Mesodermal cell (in vitro differentiated cells): ENCODE results near the gene ST6GALNAC1. TPM values are rescaled to one million over a fixed set of nuclear protein-coding genes. Genes with fewer than 3 reads are reported as not detected.

Experiments
- H3K27ac ChIP-seq: 2 replicates; pipeline ENCODE4 v1.7.0; 2013; ENCODE audit warnings: mild to moderate bottlenecking, low read depth, low read length, moderate library complexity; ENCODE audit not compliant: severe bottlenecking
- H3K36me3 ChIP-seq: 2 replicates; pipeline ENCODE4 v1.7.1; 2013; ENCODE audit warnings: mild to moderate bottlenecking, low read length, moderate library complexity; ENCODE audit not compliant: control insufficient read depth, insufficient read depth
- H3K4me1 ChIP-seq: one replicate; pipeline ENCODE4 v1.7.1; 2013; ENCODE audit warnings: mild to moderate bottlenecking, low read length; ENCODE audit not compliant: insufficient read depth, control insufficient read depth, poor library complexity, severe bottlenecking
- H3K4me3 ChIP-seq: 2 replicates; pipeline ENCODE4 v1.7.0; 2013; ENCODE audit warnings: low read length, control low read depth, mild to moderate bottlenecking; ENCODE audit not compliant: insufficient read depth, poor library complexity, severe bottlenecking; ENCODE audit errors: extremely low read depth
- H3K9me3 ChIP-seq: 2 replicates; pipeline ENCODE4 v1.7.1; 2013; ENCODE audit warnings: mild to moderate bottlenecking, low read length, moderate library complexity; ENCODE audit not compliant: control insufficient read depth
- WGBS, 2 experiments: methylation state at CpG; one replicate each; pipeline ENCODE4 v1.1.5; 2013; ENCODE audit warnings: missing lambda C conversion rate in 2 of 2; ENCODE audit not compliant: insufficient coverage in 2 of 2; 5-methylcytosine and 5-hydroxymethylcytosine counted together
- polyA plus RNA-seq, 2 experiments: library from polyadenylated mRNA; stranded (reverse); fragments of 50-300 nt; gene quantifications; one replicate each; pipeline ENCODE4 v1.2.3, GENCODE V29; 2013

Gene ST6GALNAC1, protein sequence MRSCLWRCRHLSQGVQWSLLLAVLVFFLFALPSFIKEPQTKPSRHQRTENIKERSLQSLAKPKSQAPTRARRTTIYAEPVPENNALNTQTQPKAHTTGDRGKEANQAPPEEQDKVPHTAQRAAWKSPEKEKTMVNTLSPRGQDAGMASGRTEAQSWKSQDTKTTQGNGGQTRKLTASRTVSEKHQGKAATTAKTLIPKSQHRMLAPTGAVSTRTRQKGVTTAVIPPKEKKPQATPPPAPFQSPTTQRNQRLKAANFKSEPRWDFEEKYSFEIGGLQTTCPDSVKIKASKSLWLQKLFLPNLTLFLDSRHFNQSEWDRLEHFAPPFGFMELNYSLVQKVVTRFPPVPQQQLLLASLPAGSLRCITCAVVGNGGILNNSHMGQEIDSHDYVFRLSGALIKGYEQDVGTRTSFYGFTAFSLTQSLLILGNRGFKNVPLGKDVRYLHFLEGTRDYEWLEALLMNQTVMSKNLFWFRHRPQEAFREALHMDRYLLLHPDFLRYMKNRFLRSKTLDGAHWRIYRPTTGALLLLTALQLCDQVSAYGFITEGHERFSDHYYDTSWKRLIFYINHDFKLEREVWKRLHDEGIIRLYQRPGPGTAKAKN
- polyA plus RNA-seq (2013, experiment 1 of 2) = 0.15 TPM
- polyA plus RNA-seq (2013, experiment 2 of 2) = not detected

DNA sequence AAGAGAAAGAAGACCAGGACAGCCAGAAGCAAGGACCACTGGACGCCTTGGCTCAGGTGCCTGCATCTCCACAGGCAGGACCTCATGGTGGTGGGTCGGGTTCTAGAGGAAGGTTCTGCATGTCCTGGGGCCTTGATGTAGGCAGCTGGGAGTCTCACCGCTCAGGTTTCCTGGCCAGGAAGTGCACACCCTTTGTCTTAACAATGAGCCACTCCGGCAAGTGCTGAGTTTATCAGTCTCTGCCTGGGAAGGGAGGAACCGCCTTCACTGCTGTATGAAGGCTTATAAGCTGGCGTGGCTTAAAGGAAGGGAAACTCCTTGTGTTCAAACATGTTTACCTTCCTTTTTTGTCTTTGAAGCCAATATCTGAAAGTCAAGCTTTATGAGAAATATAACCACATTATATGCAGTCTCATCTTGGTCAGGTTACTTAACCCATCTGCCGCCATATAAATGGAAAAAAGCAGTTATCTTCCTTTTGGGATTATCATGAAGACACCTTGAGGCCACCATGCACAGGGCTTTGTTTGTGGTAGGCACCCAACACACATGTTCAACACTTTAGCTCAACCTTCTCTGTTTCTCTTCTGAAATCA is at the start of gene ST6GALNAC1:
ST6GALNAC1 (minus strand) TSS at position 205 of the 596 bp plus-strand sequence; CDS start at position 86, 119 bp downstream.
- Histone ChIP-seq H3K4me3 (no peak within 1 kb of the TSS), H3K4me1 (peaks cover 2% of the 10 kb centered on the region), H3K9me3 (no peaks in the 10 kb centered on the region), H3K27ac (no peak within 1 kb of the TSS), H3K36me3 (no peaks in the 10 kb centered on the region)
- 91 to 94% methylated on average over 6 to 7 of the region's 7 CpGs for whole genome bisulfite sequencing, 2 experiments

DNA sequence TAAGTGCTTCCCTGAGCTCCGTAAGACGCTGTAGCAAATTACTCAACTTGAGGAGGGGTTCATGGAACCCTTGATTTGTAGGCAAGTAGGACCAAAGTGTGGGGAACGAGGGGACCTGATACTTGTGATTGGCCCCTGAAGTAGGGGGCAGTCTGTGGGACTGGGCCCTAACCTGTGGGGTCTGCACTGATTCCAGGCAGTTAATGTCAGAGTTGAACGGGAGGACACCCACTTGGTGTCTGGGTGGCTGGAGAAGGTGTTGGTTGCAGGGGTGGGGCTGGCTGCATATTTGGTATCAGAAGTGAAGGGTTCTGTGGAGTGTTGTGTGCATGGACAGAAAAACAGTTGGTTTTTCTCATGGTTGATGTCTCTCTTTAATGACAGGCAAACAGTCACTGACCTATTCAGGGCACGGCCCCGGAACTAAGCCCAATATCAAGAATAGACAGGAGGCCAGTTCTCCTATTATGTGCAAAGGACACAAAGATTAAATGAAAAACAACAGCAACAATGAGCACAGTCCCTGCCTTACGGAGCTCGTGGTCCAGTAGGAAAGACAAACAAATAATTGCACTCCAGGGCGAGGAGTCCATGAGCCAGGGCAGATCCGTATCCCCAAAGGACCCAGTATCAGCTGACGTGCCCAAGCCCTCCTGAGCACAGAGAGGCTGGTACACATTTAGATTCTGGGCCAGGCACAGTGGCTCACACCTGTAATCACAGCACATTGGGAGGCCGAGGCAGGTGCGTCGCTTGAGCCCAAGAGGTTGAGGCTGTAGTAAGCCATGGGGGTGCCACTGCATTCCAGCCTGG is 48.0 kb upstream of the ST6GALNAC1 start:
- Histone ChIP-seq H3K9me3 (no peaks in the 10 kb centered on the region), H3K4me3 (no peak overlapping the region), H3K4me1 (peaks cover under 1% of the 10 kb centered on the region), H3K27ac (no peak overlapping the region), H3K36me3 (peaks cover 14% of the 10 kb centered on the region)
- WGBS, 2 experiments = 94 to 97% methylated on average over 12 to 14 of the region's 14 CpGs

DNA sequence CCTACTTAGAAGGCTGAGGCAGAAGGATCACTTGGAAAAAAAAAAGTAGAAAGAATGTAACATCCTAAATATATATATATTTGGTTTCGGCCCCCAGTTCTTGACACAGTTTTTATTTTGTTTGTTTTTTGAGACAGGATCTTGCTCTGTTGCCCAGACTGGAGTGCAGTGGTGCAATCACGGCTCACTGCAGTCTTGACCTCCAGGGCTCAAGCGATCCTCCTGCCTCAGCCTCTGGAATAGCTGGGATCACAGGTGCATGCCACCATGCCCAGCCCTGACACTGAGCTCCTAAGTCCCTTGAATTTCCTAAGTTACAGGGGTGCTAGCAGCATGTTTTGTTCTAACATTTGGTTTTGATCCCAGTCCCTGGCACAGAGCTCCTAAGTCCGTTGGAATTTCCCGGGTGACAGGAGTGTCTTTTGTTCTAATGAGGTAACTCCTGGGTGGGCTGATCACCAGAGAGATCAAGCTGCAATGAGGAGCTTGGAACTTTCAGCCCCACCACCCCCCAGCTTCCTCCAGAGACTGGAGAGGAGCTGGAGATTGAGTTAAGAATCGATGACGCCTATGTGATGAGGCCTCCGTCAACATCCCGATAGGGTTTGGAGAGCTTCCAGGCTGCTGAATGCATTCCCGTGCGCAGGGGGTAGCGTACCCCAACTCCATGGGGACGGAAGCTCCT is 47.2 kb upstream of the ST6GALNAC1 start:
- H3K4me1 ChIP-seq = no peaks in the 10 kb centered on the region

DNA sequence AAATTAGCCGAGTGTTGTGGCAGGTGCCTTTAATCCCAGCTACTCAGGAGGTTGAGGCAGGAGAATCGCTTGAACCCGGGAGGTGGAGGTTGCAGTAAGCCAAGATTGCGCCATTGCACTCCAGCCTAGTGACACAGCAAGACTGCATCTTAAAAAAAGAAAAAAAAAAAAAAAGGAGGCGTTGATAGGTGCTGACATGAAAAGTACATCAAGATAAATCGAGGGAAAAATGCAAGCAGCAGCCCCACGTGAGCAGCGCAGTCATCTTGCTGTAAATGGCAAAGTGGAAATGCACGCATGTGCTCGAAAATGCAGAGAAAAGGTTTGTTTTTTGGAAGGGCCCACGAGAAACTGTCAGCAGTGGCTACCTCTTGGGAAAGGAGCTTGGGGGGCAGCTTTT is 46.3 kb upstream of the ST6GALNAC1 start:
- no peaks in the 10 kb centered on the region for H3K4me1 ChIP-seq
- no peak overlapping the region for H3K27ac ChIP-seq
- 94 to 97% methylated on average over 7 to 9 of the region's 11 CpGs for WGBS, 2 experiments
- no peaks in the 10 kb centered on the region for H3K9me3 ChIP-seq
- peaks cover 15% of the 10 kb centered on the region for H3K36me3 ChIP-seq
- no peak overlapping the region for H3K4me3 ChIP-seq

More for the DNA sequence above, 47.2 kb upstream of the ST6GALNAC1 start:
- Histone ChIP-seq H3K27ac (no peak overlapping the region), H3K4me3 (no peak overlapping the region), H3K36me3 (peaks cover 11% of the 10 kb centered on the region), H3K9me3 (no peaks in the 10 kb centered on the region)
- WGBS, 2 experiments = 82 to 94% methylated on average over 10 of the region's 13 CpGs

DNA sequence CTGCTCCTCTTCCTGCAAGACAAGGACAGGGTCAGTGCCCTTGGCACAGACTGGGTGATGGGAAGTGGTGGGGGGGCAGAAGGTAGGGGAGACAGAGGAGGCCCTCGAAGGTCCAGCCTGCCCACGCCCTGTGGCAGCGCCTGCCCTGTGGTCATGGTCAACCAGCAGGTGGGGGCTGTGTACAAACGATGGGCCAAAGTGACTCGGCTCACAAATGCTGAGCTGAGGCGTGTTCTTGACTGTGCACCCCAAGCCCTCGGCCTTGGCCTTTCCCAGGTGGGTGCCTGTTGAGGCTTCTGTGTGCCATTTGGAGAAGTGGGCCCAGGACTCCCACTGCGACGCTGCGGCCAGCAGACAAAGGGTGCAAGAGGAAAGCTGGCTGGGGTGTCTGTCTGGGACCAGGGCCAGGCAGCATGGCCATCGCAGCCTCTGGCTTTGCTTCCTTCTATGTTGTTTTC is 44.6 kb upstream of the ST6GALNAC1 start:
- peaks cover 25% of the 10 kb centered on the region for H3K36me3 ChIP-seq
- no peaks in the 10 kb centered on the region for H3K9me3 ChIP-seq
- WGBS, 2 experiments = 91 to 93% methylated on average over 6 to 11 of the region's 11 CpGs
- no peaks in the 10 kb centered on the region for H3K4me1 ChIP-seq
- H3K4me3 ChIP-seq = no peak overlapping the region
- H3K27ac ChIP-seq = no peak overlapping the region

DNA sequence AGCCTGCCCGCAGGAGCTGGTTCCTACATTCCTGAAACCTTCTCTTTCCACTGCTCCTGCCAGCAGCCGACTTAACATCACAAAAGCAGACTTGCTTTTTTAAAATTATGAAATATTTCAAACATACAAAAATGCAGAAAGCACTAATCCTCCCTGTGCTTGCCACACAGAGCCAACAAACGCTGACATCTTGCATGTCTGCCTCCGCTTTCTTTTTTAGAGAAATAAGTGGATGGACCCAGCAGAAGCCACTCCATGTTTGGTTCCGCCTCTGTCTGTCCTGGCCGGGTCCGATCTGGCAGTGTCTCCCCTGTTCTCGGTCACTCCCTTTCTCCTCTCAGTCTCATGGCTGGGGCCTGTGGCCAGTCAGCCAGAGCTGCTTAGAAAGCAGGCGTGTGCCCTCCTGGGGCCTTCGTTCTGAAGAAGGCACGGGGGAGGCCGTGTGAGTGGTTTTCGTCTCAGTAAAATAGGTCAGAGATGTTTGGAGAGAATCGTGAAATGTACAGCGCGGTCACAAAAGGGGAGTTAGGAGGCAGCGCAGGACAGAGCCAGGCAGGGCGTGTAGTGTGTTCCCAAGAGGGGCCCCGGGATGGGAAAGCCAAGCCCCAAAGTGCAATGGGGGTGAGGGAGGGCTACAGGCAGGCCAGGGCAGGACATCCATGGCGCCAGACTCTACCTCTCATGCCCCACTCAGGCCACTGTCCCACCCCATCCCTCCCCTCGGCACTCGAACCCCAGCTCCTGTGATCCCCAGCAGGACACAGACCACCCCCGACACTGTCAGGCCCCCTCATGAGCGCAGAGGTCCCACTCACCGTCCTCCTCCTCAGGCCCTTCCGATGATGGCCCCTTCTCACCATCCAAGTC is 44.0 kb upstream of the ST6GALNAC1 start:
- no peak overlapping the region for H3K27ac ChIP-seq
- WGBS, 2 experiments = 80 to 82% methylated on average over 14 to 22 of the region's 26 CpGs
- no peaks in the 10 kb centered on the region for H3K4me1 ChIP-seq
- H3K4me3 ChIP-seq = no peak overlapping the region
- peaks cover 27% of the 10 kb centered on the region for H3K36me3 ChIP-seq
- no peaks in the 10 kb centered on the region for H3K9me3 ChIP-seq

DNA sequence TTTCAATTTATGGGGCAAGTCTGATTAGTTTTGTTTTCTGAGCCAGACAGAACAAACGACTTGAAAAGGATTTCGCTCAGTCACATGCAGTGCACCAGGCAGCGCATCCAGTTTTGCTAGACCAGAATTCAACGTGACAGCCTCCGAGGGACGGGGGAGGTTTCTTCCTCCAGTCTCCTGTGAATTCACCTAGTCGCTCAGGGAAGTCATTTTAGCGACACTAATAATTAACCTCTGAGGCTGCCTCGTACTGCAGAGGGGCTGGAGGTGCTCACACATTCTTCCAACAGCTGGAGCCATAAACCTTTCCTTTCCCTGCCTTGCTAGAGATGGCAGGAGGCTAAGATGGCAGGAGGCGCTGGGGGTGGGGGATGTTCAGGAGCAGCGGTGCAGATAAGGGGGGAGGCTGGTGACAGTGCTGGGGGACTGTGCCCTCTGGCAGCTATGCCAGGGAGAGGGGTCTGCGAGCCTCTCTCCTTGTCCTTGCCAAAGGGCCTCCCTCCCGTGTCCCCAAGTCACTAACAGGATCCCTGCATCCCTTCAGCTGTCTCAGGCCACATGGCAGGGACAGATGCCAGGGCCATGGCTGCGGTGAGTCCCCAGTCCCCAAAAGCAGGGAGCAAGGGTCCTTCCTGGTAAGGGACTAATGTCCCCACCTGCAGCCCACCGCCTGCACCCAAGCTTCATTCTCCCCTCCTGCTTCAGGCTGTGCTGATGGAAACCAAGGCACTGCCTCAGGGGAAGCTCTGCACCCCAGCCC is 43.2 kb upstream of the ST6GALNAC1 start:
- no peak overlapping the region for H3K27ac ChIP-seq
- 86 to 90% methylated on average over 10 of the region's 15 CpGs for WGBS, 2 experiments
- H3K36me3 ChIP-seq = peaks cover 27% of the 10 kb centered on the region
- no peaks in the 10 kb centered on the region for H3K4me1 ChIP-seq
- H3K9me3 ChIP-seq = no peaks in the 10 kb centered on the region
- H3K4me3 ChIP-seq = no peak overlapping the region

DNA sequence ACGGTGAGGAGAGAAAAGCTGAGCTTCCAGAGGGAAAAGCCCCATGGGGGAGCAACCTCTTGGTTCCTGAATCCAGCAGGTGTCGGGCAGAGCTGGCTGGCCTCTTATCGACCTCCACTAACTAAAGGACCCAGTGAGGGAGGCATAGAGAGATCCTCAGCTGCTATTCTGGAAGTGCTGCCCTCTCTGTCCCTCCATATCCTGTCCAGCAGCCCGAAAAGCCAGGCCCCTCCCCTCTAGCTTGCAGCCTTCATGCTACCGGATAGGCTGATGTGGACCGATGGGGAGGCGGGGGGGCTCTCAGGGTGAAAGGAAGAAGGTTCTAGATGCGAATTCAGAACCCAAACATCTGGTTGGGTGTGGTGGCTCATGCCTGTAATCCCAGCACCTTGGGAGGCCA is 42.3 kb upstream of the ST6GALNAC1 start:
- peaks cover 30% of the 10 kb centered on the region for H3K36me3 ChIP-seq
- no peak overlapping the region for H3K27ac ChIP-seq
- 94 to 100% methylated on average over 3 to 5 of the region's 8 CpGs for WGBS, 2 experiments
- no peaks in the 10 kb centered on the region for H3K4me1 ChIP-seq
- no peak overlapping the region for H3K4me3 ChIP-seq
- H3K9me3 ChIP-seq = no peaks in the 10 kb centered on the region

DNA sequence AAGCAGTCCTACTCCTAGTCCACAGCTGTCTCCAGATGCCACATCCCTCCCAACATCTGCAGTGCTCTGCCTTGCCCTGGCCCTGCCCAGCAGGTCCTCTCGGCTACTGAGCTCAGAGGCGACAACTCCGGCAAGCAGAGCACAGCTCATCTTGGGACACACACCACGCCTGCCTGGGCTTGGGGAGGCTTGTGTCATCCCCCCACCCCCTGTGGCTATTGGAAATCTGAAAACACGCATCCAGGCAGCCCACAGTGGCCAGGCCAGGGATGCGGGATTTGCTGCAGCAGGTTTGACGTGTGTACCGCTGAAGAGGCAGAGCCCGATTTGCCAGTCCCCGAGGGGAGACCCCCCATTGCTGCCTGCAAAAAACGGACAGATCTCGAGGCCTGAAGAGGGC is 41.8 kb upstream of the ST6GALNAC1 start:
- WGBS, 2 experiments = 94 to 95% methylated on average over 12 of the region's 12 CpGs
- H3K36me3 ChIP-seq = peaks cover 34% of the 10 kb centered on the region

More for the DNA sequence above, 41.8 kb upstream of the ST6GALNAC1 start:
- Histone ChIP-seq H3K4me3 (no peak overlapping the region), H3K4me1 (no peaks in the 10 kb centered on the region), H3K27ac (no peak overlapping the region), H3K9me3 (no peaks in the 10 kb centered on the region)
